ENCODE results near the gene UBL3. TPM values are rescaled to one million over a fixed set of nuclear protein-coding genes. Genes with fewer than 3 reads are reported as not detected.

UBL3 gene
- total RNA-seq, 1 donor from 2014 or later: 37.7 TPM

- no peaks in the 10 kb centered on the region for H3K4me1 Mint-ChIP-seq (ENCODE audit: unreplicated experiment)
- H3K27ac Mint-ChIP-seq: no peak overlapping the region
- TF ChIP-seq CTCF (conservative IDR thresholded peaks at IDR 0.05): no peak
- no peaks in the 10 kb centered on the region for H3K27me3 Mint-ChIP-seq
- DNase-seq (ENCODE audit: extremely low spot score, unreplicated experiment): no peak
- no peaks in the 10 kb centered on the region for H3K9me3 Mint-ChIP-seq
- peaks cover 17% of the 10 kb centered on the region for H3K36me3 Mint-ChIP-seq
- no peak overlapping the region for H3K4me3 Mint-ChIP-seq
These were observed 89.3 kb downstream of the UBL3 start for GRCh38 chr13:29761160-29761559.

GRCh38 chr13:29760544-29760943, 89.9 kb downstream of the UBL3 start:
- H3K27me3 Mint-ChIP-seq: no peaks in the 10 kb centered on the region
- peaks cover 17% of the 10 kb centered on the region for H3K36me3 Mint-ChIP-seq
- H3K4me1 Mint-ChIP-seq (ENCODE audit: unreplicated experiment): no peaks in the 10 kb centered on the region
- no peak overlapping the region for H3K4me3 Mint-ChIP-seq
- H3K27ac Mint-ChIP-seq: no peak overlapping the region
- no peak for DNase-seq (ENCODE audit: extremely low spot score, unreplicated experiment)
- TF ChIP-seq CTCF (conservative IDR thresholded peaks at IDR 0.05): no peak
- no peaks in the 10 kb centered on the region for H3K9me3 Mint-ChIP-seq

- H3K4me3 Mint-ChIP-seq: no peak overlapping the region
- no peak overlapping the region for H3K27ac Mint-ChIP-seq
- no peaks in the 10 kb centered on the region for H3K4me1 Mint-ChIP-seq (ENCODE audit: unreplicated experiment)
- TF ChIP-seq CTCF (conservative IDR thresholded peaks at IDR 0.05): no peak
- H3K9me3 Mint-ChIP-seq: no peaks in the 10 kb centered on the region
- no peak for DNase-seq (ENCODE audit: extremely low spot score, unreplicated experiment)
- peaks cover 14% of the 10 kb centered on the region for H3K36me3 Mint-ChIP-seq
- H3K27me3 Mint-ChIP-seq: no peaks in the 10 kb centered on the region
These were observed 91.8 kb downstream of the UBL3 start for GRCh38 chr13:29758531-29759114.

GRCh38 chr13:29756506-29756905, 93.9 kb downstream of the UBL3 start:
- no peaks in the 10 kb centered on the region for H3K27me3 Mint-ChIP-seq
- no peaks in the 10 kb centered on the region for H3K4me1 Mint-ChIP-seq (ENCODE audit: unreplicated experiment)
- peaks cover 14% of the 10 kb centered on the region for H3K36me3 Mint-ChIP-seq
- no peak for DNase-seq (ENCODE audit: extremely low spot score, unreplicated experiment)
- no peak overlapping the region for H3K27ac Mint-ChIP-seq
- no peak for TF ChIP-seq CTCF (conservative IDR thresholded peaks at IDR 0.05)
- H3K4me3 Mint-ChIP-seq: no peak overlapping the region
- no peaks in the 10 kb centered on the region for H3K9me3 Mint-ChIP-seq

- no peak for DNase-seq (ENCODE audit: extremely low spot score, unreplicated experiment)
- Mint-ChIP-seq H3K9me3 (no peaks in the 10 kb centered on the region), H3K36me3 (peaks cover 1% of the 10 kb centered on the region), H3K4me3 (no peak overlapping the region), H3K27me3 (no peaks in the 10 kb centered on the region), H3K4me1 (ENCODE audit: unreplicated experiment) (no peaks in the 10 kb centered on the region), H3K27ac (no peak overlapping the region)
- TF ChIP-seq CTCF (conservative IDR thresholded peaks at IDR 0.05): no peak
These were observed 96.0 kb downstream of the UBL3 start for GRCh38 chr13:29754473-29754806.
